K562 (cell line): ENCODE measurements around the gene PEF1. TPM values are rescaled to one million over a fixed set of nuclear protein-coding genes. Genes with fewer than 3 reads are reported as not detected.
A peak's percentile ranks its signal among the peaks of the same experiment; 100 is the strongest.

Experiments used
- ATAC-seq: fragments of 200-7000 bp; cut with Tn5 transposase; 3 replicates; pipeline ENCODE4 v1.9.1; 2020; ENCODE audit warnings: moderate library complexity
- BruUV-seq: library from RNA; stranded (reverse); fragments of 400-500 nt; replicated peaks from 2 replicates; lab custom pipeline; 2021; lab: Mats Ljungman, UMichigan
- CTCF ChIA-PET: fragments of 300-600 bp; formaldehyde crosslinking; extraction: SDS; loops from one replicate; lab custom pipeline; 2021; ENCODE audit warnings: low intra/inter-chr PET ratio; lab: Yijun Ruan, JAX
- POLR2A ChIA-PET: fragments of 300-600, 350-650 bp; sonication (Branson Sonifier 250); formaldehyde crosslinking; extraction: SDS; loops from one replicate; lab custom pipeline; 2021; ENCODE audit warnings: antibody characterized with exemption, inconsistent platforms; lab: Yijun Ruan, JAX
- DNase-seq, 4 experiments: peaks; one replicate each; pipeline versions ENCODE4 v3.0.0 to v3.0.0-alpha.2; 2011 to 2018; ENCODE audit warnings: low spot score in 3 of 4, mixed read lengths in 3 of 4; ENCODE audit errors: extremely low read depth in 1 of 4
- FAIRE-seq: peaks from 2 replicates; lab custom pipeline; 2011; peaks lifted over from hg19 to GRCh38; lab: Jason Lieb, UNC
- H2AFZ ChIP-seq: 2 replicates; pipeline ENCODE4 v1.6.0; 2011; ENCODE audit warnings: low read depth, low read length, control low read depth, inconsistent platforms
- H3K27ac ChIP-seq: fragments of 200-600 bp; 3 replicates; pipeline ENCODE4 v1.8.0; 2011; ENCODE audit warnings: low read depth, mild to moderate bottlenecking, control low read depth, inconsistent platforms, low read length, moderate library complexity, mixed read lengths; ENCODE audit errors: extremely low read depth
- H3K27me3 ChIP-seq, 2 experiments: fragments of 300-600 bp in 1 of 2; 2 replicates in 1 of 2; 3 replicates in 1 of 2; pipeline versions ENCODE4 v1.6.0 to v1.8.0; 2011; ENCODE audit warnings: inconsistent platforms in 2 of 2, low read length in 2 of 2, mild to moderate bottlenecking in 1 of 2, mixed read lengths in 1 of 2, moderate library complexity in 1 of 2; ENCODE audit not compliant: control insufficient read depth in 2 of 2, insufficient read depth in 2 of 2
- H3K36me3 ChIP-seq: fragments of 300-600 bp; 3 replicates; pipeline ENCODE4 v1.8.0; 2011; ENCODE audit warnings: mild to moderate bottlenecking, low read length, inconsistent platforms; ENCODE audit not compliant: control insufficient read depth, insufficient read depth
- H3K4me1 ChIP-seq, 2 experiments: fragments of 200-600 bp in 1 of 2; replicated peaks in 1 of 2; 2 replicates in 1 of 2; 3 replicates in 1 of 2; pipeline versions ENCODE4 v1.5.1 to v1.8.0; 2011; ENCODE audit warnings: inconsistent platforms in 2 of 2, low read length in 2 of 2, mild to moderate bottlenecking in 1 of 2, mixed read lengths in 1 of 2, moderate library complexity in 1 of 2; ENCODE audit not compliant: control insufficient read depth in 2 of 2, insufficient read depth in 2 of 2
- H3K4me2 ChIP-seq: 2 replicates; pipeline ENCODE4 v1.6.1; 2011; ENCODE audit warnings: low read length, control low read depth, inconsistent platforms, mixed read lengths; ENCODE audit not compliant: insufficient read depth
- H3K4me3 ChIP-seq: fragments of 200-600 bp; sonication (generic), shearing (Covaris generic); 2 replicates; pipeline ENCODE4 v1.5.1; 2016; ENCODE audit warnings: control low read depth, inconsistent platforms
- H3K79me2 ChIP-seq: fragments of 200-600 bp; 3 replicates; pipeline ENCODE4 v1.8.0; 2011; ENCODE audit warnings: low read length, inconsistent platforms; ENCODE audit not compliant: control insufficient read depth, insufficient read depth
- H3K9ac ChIP-seq, 2 experiments: 2 replicates each; pipeline versions ENCODE4 v1.6.0 to v1.6.1; 2011; ENCODE audit warnings: low read depth in 2 of 2, low read length in 2 of 2, control low read depth in 1 of 2, inconsistent platforms in 1 of 2, mild to moderate bottlenecking in 1 of 2, mixed read lengths in 1 of 2; ENCODE audit not compliant: insufficient read depth in 1 of 2
- H3K9me1 ChIP-seq: one replicate; pipeline ENCODE4 v1.6.0; 2011; ENCODE audit warnings: inconsistent platforms, mild to moderate bottlenecking, low read length, moderate library complexity; ENCODE audit not compliant: control insufficient read depth, insufficient read depth
- H3K9me3 ChIP-seq: replicated peaks from 2 replicates; pipeline ENCODE4 v1.5.1; 2011; ENCODE audit warnings: low read depth, low read length, inconsistent platforms; ENCODE audit not compliant: control insufficient read depth, insufficient read depth
- H4K20me1 ChIP-seq: replicated peaks from 2 replicates; pipeline ENCODE4 v1.6.1; 2011; ENCODE audit warnings: low read length, inconsistent platforms, mixed read lengths; ENCODE audit not compliant: control insufficient read depth, insufficient read depth
- RCOR1 ChIP-seq, 2 experiments: IDR thresholded peaks; 2 replicates each; pipeline ENCODE4 v1.6.1; 2012; ENCODE audit warnings: low read depth in 2 of 2, low read length in 2 of 2, borderline replicate concordance in 1 of 2, improper control_type of control experiment in 1 of 2
- TFE3 ChIP-seq: fragments of 450-650 bp; formaldehyde crosslinking; IDR thresholded peaks from 2 replicates; pipeline ENCODE4 v1.4.0; 2020; ENCODE audit warnings: mild to moderate bottlenecking, mixed read lengths
- WGBS: fragments of 100-300 bp; shearing (Covaris generic); methylation state at CpG from one replicate; pipeline ENCODE4 v1.1.6; 2016; ENCODE audit warnings: low coverage, mixed read lengths; ENCODE audit not compliant: insufficient coverage; ENCODE audit errors: missing lambda C conversion rate; 5-methylcytosine and 5-hydroxymethylcytosine counted together
- in situ Hi-C: fragments of 300-500 bp; cut with MboI; formaldehyde crosslinking; loops from 4 replicates; pipeline ENCODE4 v1.15.0; 2018; ENCODE audit warnings: inconsistent platforms, mixed read lengths
- intact Hi-C: fragments of 100-400 bp; cut with micrococcal nuclease; formaldehyde crosslinking; loops from 2 replicates; pipeline ENCODE4 v1.14.2; 2022
- polyA plus RNA-seq, 8 experiments: library from polyadenylated mRNA; depleted of rRNA in 4 of 8; stranded (reverse) in 5 of 8; unstranded in 3 of 8; fragments of >200 nt; fragmentation: Nextera tagmentation in 2 of 8; fragmentation: Illumina TruSeq in 1 of 8; extraction: Ambion mirVana in 2 of 8; extraction: Trizol in 1 of 8; gene quantifications; 2 replicates each; pipeline versions ENCODE4 v1.2.1 to v1.2.3, GENCODE V29; 2011 to 2014; ENCODE audit warnings: inconsistent platforms in 1 of 8, missing spikeins in 1 of 8
- total RNA-seq, 7 experiments: library from RNA; depleted of rRNA in 6 of 7; stranded (reverse); fragments of >200 nt in 6 of 7; fragmentation: Illumina TruSeq in 2 of 7; extraction: Trizol in 2 of 7; gene quantifications; 2 replicates each; pipeline versions ENCODE4 v1.2.1 to v1.2.3, GENCODE V29; 2011 to 2021; ENCODE audit warnings: low replicate concordance in 1 of 7

PEF1 gene
- total and polyA plus RNA-seq, 9 of the 15 experiments (the other 6 are each of a cell fraction or from before 2014, with no cell fraction given): 26.3 to 95.5 (median 61.9) TPM

GRCh38 chr1:31648190-31648589 lies 3.5 kb upstream of the PEF1 start:
- no peaks in the 10 kb centered on the region; the same call in 2 of the 3 replicates for H3K36me3 ChIP-seq
- intact Hi-C loops: loop anchor here (10.0 kb wide), 1 partner anchor 307 kb away; no protein-coding TSS in a partner anchor
- no peaks in the 10 kb centered on the region; the same call in 1 of the 2 replicates for H4K20me1 ChIP-seq
- no peak overlapping the region for H3K27ac ChIP-seq
- WGBS: 4% methylated on average over 2 of the region's 2 CpGs
- CTCF ChIA-PET: no interaction called here
- H3K4me1 ChIP-seq: peaks cover 0 to 8% of the 10 kb centered on the region in 2 experiments; a peak in 3 of 5 replicates
- H3K9me1 ChIP-seq: no peaks in the 10 kb centered on the region
- POLR2A ChIA-PET: interaction anchor here (0.5 to 0.7 kb wide), 3 partner anchors 10 to 1313 kb away, joined by 3 to 5 read pairs (median 4); no protein-coding TSS in a partner anchor
- H2AFZ ChIP-seq: no peak overlapping the region
- in situ Hi-C loops: no loop called here
- BruUV-seq: no TSS peak
- TF ChIP-seq TFE3 (CRISPR knock-in tag) (peak; percentile 81), RCOR1 (IDR thresholded peaks at IDR 0.05; ENCODE audit: borderline replicate concordance in 1 of 2, low read depth in 2 of 2, low read length in 2 of 2) (no peak)
- ATAC-seq: no peak
- no peak overlapping the region for H3K4me3 ChIP-seq
- no peaks in the 10 kb centered on the region for H3K9me3 ChIP-seq
- H3K27me3 ChIP-seq: peaks cover 7 to 16% of the 10 kb centered on the region in 2 experiments; a peak in 4 of 5 replicates
- no peak overlapping the region for H3K9ac ChIP-seq
- DNase-seq: no peak
- peaks cover 12% of the 10 kb centered on the region for H3K79me2 ChIP-seq
- no peak overlapping the region for H3K4me2 ChIP-seq
- no peak for FAIRE-seq
